C1 segment of cervical spinal cord (tissue), 14 donors: ENCODE results near the gene SRCIN1.
"Not testable (repeated sequence)": the region's sequence is repeated elsewhere in the genome, so short reads cannot be mapped to it uniquely, and the experiment has no call there.

Experiments used
- DNase-seq, 14 donors: peaks; one replicate each; lab custom pipeline; 2025; lab: John Stamatoyannopoulos, UW

The SRCIN1 gene

GRCh38 chr17:38510421-38511149, 95.2 kb downstream of the SRCIN1 start:
- peak in 1 of 14 donors; percentile 28 for DNase-seq

- DNase-seq, result peak in 3 of 14 donors; percentile 20 to 35 (median 30)
Observed at GRCh38 chr17:38509772-38510420, 95.9 kb downstream of the SRCIN1 start.

GRCh38 chr17:38508954-38509771, 96.6 kb downstream of the SRCIN1 start:
- DNase-seq, result peak in 12 of 14 donors; percentile 25 to 87 (median 48)

GRCh38 chr17:38508570-38508950, 97.2 kb downstream of the SRCIN1 start:
- no peak for DNase-seq

- no peak for DNase-seq
Observed at GRCh38 chr17:38507921-38508569, 97.7 kb downstream of the SRCIN1 start.

GRCh38 chr17:38507436-38507835, 98.3 kb downstream of the SRCIN1 start:
- DNase-seq, result peak in 1 of 14 donors; percentile 65

- DNase-seq, result no peak
Observed at GRCh38 chr17:38504216-38504615, 101.5 kb downstream of the SRCIN1 start.

GRCh38 chr17:38503286-38503913, 102.4 kb downstream of the SRCIN1 start:
- not testable (repeated sequence) for DNase-seq

- not testable (repeated sequence) for DNase-seq
Observed at GRCh38 chr17:38501718-38502117, 104.0 kb downstream of the SRCIN1 start.

- DNase-seq, result not testable (repeated sequence)
Observed at GRCh38 chr17:38499230-38499629, 106.5 kb downstream of the SRCIN1 start.

GRCh38 chr17:38498353-38498752, 107.4 kb downstream of the SRCIN1 start:
- DNase-seq, result no peak

- not testable (repeated sequence) for DNase-seq
Observed at GRCh38 chr17:38497656-38498055, 108.1 kb downstream of the SRCIN1 start.

- not testable (repeated sequence) for DNase-seq
Observed at GRCh38 chr17:38494152-38494551, 111.6 kb downstream of the SRCIN1 start.

GRCh38 chr17:38492067-38493040, 113.4 kb downstream of the SRCIN1 start:
- peak in 13 of 14 donors; percentile 16 to 82 (median 67) for DNase-seq

- DNase-seq, result not testable (repeated sequence)
Observed at GRCh38 chr17:38491346-38492066, 114.2 kb downstream of the SRCIN1 start.

GRCh38 chr17:38489774-38490173, 116.0 kb downstream of the SRCIN1 start:
- DNase-seq, result not testable (repeated sequence)

- peak in 3 of 14 donors; percentile 17 to 46 (median 26) for DNase-seq
Observed at GRCh38 chr17:38485681-38486298, 120.0 kb downstream of the SRCIN1 start.

GRCh38 chr17:38485146-38485468, 120.6 kb downstream of the SRCIN1 start:
- DNase-seq, result no peak
